HG03159 (cell line): Measurements from ENCODE around the gene KLRC1.
"Not testable (repeated sequence)": the region's sequence is repeated elsewhere in the genome, so short reads cannot be mapped to it uniquely, and the experiment has no call there.

Source experiments
- ATAC-seq: cut with Tn5 transposase; IDR thresholded peaks from one replicate; pipeline ENCODE4 v1.9.1; 2021; ENCODE audit warnings: mild to moderate bottlenecking, moderate library complexity; ENCODE audit not compliant: unreplicated experiment

KLRC1 gene

GRCh38 chr12:10453156-10453555 lies at the start of gene KLRC1:
TSS of gene KLRC1 (minus strand) at chr12:10453377. CDS start at chr12:10451156, 2,221 bp downstream.
- no peak for ATAC-seq

GRCh38 chr12:10501030-10501429 lies 47.9 kb upstream of the KLRC1 start:
- no peak for ATAC-seq

DNA sequence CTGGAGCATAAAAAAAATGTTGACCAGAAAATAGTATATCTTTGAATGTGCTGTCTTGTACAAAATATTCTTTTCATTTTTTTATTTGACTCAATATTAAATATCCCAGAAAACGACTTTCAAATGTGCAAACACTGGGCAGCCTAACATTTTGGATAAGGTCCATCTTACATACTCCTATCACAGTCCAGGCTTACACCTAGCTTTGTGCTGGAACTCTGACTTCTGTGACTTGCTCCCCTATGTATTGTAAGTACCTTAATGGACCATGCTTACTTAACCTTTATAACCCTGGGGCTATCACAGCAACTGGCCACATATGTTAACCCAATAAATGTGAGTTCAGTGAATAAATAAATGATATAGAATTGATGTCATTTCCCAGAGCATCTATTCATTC lies 44.9 kb upstream of the KLRC1 start:
- no peak for ATAC-seq

DNA sequence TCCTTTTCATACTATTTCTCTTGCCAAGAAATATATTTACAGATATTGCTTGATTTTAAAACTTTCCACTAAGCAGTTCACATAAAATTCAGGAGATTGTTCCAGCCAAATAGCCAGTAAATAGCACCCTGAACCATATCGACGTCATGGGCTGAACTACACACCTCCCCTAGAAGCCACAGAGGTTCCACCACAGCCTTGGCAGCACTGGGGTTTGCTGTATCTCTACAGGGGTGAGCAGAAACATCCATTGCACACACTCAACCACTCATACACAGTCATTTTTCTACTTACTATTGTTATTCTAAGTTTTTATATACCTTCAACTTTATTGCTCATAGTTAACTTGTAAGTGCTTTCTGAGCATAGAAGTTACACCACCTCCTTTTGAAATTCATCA lies 44.4 kb upstream of the KLRC1 start:
- ATAC-seq, result no peak

- ATAC-seq, result no peak
These were observed 38.6 kb upstream of the KLRC1 start for GRCh38 chr12:10491766-10492165.

- not testable (repeated sequence) for ATAC-seq
These were observed 34.2 kb upstream of the KLRC1 start for GRCh38 chr12:10487328-10487727.

DNA sequence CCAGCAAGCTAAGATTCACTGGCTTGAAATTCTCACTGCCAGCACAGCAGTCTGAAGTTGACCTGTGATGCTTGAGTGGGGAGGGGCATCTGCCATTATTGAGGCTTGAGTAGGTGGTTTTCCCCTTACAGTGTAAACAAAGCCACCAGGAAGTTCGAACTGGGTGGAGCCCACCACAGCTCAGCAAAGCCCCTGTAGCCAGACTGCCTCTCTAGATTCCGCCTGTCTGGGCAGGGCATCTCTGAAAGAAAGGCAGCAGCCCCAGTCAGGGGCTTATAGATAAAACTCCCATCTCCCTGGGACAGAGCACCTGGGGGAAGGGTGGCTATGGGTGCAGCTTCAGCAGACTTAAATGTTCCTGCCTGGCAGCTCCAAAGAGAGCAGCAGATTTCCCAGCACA lies 28.7 kb upstream of the KLRC1 start:
- not testable (repeated sequence) for ATAC-seq

GRCh38 chr12:10472808-10473207 lies 19.6 kb upstream of the KLRC1 start:
- ATAC-seq, result not testable (repeated sequence)

DNA sequence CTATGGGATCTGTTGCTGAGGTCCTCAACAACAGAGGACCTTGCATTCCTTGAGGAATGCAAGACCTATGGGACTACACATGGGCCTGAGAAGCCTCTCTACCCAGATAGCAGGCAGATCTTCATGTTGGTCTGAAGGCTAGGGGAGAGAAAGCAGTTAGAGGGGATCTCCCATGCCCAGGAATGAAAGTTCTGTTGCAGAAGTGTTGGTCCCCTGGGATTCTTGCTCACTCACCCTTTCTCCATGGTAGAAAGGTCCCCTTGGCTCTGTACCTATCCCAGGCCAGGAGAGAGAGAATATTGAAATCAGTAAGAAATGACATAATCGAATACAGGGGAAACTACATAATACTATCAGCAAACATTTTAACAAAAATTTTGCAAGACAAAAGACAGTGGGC lies 16.5 kb upstream of the KLRC1 start:
- ATAC-seq, result no peak

DNA sequence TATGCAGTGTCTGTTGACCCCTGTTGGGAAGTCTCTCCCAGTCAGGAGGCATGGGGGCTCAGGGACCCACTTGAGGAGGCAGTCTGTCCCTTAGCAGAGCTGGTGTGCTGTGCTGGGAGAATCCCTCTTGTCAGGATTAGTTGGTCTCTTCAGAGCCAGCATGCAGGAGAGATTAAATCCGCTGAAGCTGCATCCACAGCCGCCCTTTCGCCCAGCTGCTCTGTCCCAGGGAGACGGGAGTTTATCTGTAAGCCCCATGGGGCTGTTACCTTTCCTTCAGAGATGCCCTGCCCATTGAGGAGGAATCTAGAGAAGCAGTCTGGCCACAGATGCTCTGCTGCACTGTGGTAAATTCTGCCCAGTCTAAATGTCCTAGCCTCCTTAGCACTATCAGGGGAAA lies 13.1 kb upstream of the KLRC1 start:
- no peak for ATAC-seq

DNA sequence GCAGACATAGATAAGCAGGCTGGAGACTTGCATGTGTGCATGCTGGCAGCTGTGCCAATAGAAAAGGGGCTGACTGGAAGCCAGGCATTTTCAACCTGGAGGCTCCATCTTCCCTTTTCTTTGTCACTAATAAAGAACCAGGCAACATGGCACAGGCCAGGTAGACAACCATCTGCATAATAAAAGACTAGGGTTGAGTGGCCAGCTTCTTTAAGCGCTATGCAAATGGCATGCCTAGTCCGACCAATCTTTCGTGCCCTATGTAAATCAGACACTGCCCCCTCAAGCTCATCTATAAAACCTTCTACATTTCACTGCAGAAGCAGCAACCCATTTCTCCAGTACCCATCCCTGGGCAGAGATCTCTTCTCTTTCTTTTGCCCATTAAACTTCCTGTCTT lies 4.6 kb upstream of the KLRC1 start:
- ATAC-seq, result no peak

- no peak for ATAC-seq
These were observed 3.7 kb upstream of the KLRC1 start for GRCh38 chr12:10456856-10457255.

DNA sequence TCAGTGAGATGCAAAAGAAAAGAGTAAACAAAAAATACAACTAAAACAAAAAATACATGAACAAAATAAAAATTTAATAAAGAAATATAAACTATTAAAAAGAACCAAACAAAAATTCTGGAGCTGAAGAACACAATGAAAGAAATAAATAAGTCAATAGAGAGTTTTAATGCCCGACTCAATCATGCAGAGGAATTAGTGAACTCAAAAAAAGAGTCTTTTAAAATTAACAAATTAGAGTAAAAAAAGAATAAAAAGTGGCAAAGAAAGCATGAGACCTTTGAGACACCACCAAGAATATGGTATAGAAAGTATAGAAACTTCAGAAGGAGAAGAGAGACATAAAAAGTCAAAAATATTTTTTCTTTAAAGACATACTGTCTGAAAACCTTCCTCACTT lies 2.6 kb upstream of the KLRC1 start:
- ATAC-seq, result no peak

GRCh38 chr12:10454531-10454930 lies 1.4 kb upstream of the KLRC1 start:
- no peak for ATAC-seq

- no peak for ATAC-seq
These were observed 4.9 kb downstream of the KLRC1 start for GRCh38 chr12:10448236-10448635.

DNA sequence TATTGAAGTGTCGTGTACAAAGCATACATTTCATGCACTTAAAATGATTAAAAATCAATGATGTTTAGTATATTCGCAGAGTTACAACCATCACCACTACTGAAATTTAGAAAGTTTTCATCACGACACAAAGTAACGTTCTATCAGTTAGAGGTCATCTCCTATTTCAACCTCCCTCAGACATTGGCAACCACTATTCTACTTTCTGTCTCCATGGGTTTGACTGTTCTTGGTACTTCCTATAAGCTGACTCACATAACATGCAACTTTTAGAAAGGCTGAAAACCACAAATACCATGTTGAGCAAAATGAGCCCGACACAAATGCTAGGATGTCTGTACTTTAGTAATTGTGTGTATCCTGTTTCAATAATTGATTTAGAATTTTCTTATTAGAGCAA lies 7.1 kb downstream of the KLRC1 start:
- ATAC-seq, result not testable (repeated sequence)

DNA sequence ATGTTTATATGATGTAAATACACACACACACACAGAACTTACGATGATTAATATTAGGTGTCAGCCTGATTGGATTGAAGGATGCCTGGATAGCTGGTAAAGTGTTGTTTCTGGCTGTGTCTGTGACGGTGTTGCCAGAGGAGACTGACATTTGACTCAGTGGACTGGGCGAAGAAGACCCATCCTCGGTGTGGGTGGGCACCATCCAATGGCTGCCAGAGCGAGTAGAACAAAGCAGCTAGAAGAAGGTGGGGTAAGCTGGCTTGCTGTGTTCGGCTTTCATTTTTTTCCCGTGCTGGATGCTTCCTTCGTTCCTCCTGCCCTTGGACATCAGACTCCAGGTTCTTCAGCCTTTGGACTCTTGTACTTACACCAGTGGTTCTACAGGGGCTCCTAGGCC lies 12.0 kb downstream of the KLRC1 start:
- not testable (repeated sequence) for ATAC-seq

DNA sequence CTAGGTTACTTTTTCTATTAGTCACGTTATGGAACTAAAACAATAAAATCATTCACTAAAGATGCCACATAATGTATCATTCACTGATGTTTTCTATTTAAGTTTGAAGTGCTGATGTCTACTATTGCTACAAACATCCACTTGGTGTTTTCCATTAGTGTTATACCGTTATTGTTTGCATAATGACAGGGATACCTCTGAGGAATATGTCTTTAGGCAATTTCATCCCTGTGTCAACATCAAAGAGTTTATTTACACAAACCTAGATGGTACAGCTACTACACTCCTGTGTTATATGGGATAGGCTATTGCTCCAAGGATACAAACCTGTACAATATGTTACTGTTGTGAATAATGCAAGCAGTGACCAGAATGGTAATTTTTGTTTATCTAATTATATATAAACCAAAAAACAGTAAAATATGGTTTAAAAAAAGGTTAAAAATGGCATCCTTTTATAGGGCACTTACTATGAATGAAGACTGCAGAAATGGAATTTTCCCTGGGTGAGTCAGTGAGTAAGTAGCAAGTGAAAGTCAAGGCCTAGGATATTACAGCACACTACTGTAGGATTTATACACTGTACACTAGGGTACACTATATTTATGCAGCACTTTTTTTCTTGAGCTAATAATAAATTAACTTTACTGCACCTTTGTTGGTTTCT lies 13.4 kb downstream of the KLRC1 start:
- ATAC-seq, result not testable (repeated sequence)

GRCh38 chr12:10437601-10438000 lies 15.6 kb downstream of the KLRC1 start:
- not testable (repeated sequence) for ATAC-seq

GRCh38 chr12:10435816-10436215 lies 17.4 kb downstream of the KLRC1 start, which contains the start of gene KLRC2:
TSS of gene KLRC2 (minus strand) at chr12:10436010. CDS start at chr12:10435986, 24 bp downstream.
- not testable (repeated sequence) for ATAC-seq

- not testable (repeated sequence) for ATAC-seq
These were observed 22.6 kb downstream of the KLRC1 start for GRCh38 chr12:10430623-10431022.

- not testable (repeated sequence) for ATAC-seq
These were observed 27.2 kb downstream of the KLRC1 start for GRCh38 chr12:10425938-10426337.
